Tibial nerve (tissue), 4 donors: ENCODE measurements around the gene GDF3.

Experiments
- EP300 ChIP-seq, 2 donors: sonication (generic); formaldehyde crosslinking; IDR thresholded peaks; one replicate each; pipeline ENCODE4 v1.6.1; 2017; ENCODE audit warnings: antibody characterized with exemption in 2 of 2, mild to moderate bottlenecking in 1 of 2
- POLR2A ChIP-seq, 2 donors: fragments of 450-650 bp; IDR thresholded peaks; one replicate each; pipeline ENCODE4 v1.6.1; 2017; ENCODE audit warnings: antibody characterized with exemption in 2 of 2, mild to moderate bottlenecking in 2 of 2, moderate library complexity in 2 of 2
- TF ChIP-seq, protein P1 (sequence below), 5 experiments: fragments of 200-600 bp in 3 of 5; fragments of 450-650 bp in 2 of 5; sonication (generic) in 3 of 5; IDR thresholded peaks; one replicate each; pipeline ENCODE4 v1.5.1; 2016 to 2019; ENCODE audit warnings: antibody characterized with exemption in 5 of 5, mild to moderate bottlenecking in 3 of 5, moderate library complexity in 2 of 5

GRCh38 chr12:7645395-7646177 lies 50.0 kb downstream of the GDF3 start:
- TF ChIP-seq, protein P1, sequence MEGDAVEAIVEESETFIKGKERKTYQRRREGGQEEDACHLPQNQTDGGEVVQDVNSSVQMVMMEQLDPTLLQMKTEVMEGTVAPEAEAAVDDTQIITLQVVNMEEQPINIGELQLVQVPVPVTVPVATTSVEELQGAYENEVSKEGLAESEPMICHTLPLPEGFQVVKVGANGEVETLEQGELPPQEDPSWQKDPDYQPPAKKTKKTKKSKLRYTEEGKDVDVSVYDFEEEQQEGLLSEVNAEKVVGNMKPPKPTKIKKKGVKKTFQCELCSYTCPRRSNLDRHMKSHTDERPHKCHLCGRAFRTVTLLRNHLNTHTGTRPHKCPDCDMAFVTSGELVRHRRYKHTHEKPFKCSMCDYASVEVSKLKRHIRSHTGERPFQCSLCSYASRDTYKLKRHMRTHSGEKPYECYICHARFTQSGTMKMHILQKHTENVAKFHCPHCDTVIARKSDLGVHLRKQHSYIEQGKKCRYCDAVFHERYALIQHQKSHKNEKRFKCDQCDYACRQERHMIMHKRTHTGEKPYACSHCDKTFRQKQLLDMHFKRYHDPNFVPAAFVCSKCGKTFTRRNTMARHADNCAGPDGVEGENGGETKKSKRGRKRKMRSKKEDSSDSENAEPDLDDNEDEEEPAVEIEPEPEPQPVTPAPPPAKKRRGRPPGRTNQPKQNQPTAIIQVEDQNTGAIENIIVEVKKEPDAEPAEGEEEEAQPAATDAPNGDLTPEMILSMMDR (IDR thresholded peaks at IDR 0.05), result peak; percentile 61 to 86 (median 80)
- TF ChIP-seq POLR2A (IDR thresholded peaks at IDR 0.05), result no peak
- no peak for TF ChIP-seq EP300 (IDR thresholded peaks at IDR 0.05)
